Eye (tissue), 1 donor: ENCODE data around the gene C1orf35.
A peak's percentile ranks its signal among the peaks of the same experiment; 100 is the strongest.

Experiments used
- DNase-seq: peaks from one replicate; pipeline ENCODE4 v3.0.0-alpha.2; 2015

Gene C1orf35

GRCh38 chr1:228109073-228109961 lies 6.2 kb upstream of the C1orf35 start, which contains the start of gene MRPL55:
Gene MRPL55, minus strand, starts transcription at chr1:228109299. Its CDS starts 1,039 bp downstream, at chr1:228108260.
- peak; percentile 99 for DNase-seq

- DNase-seq: no peak
These were observed 5.6 kb upstream of the C1orf35 start for GRCh38 chr1:228108742-228109072.

GRCh38 chr1:228108055-228108690 lies 5.0 kb upstream of the C1orf35 start:
- DNase-seq: no peak

GRCh38 chr1:228107636-228108035 lies 4.5 kb upstream of the C1orf35 start:
- no peak for DNase-seq

DNA sequence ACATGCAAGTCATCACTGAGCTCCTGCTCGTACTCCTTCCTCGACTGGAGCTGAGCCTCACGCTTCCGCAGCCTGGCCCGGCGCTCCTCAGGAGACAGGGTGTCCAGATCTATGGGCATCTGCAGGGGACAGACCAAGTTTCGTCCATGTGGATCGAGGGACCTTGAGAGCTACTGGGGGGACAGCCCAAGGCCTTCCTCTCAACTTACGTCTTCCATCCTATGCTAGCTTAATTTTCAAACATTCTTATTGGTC lies 3.6 kb upstream of the C1orf35 start:
- no peak for DNase-seq

- no peak for DNase-seq
These were observed 3.1 kb upstream of the C1orf35 start for GRCh38 chr1:228105996-228106799.

GRCh38 chr1:228105270-228105995 lies 2.3 kb upstream of the C1orf35 start:
- DNase-seq: no peak

- DNase-seq: no peak
These were observed 1.6 kb upstream of the C1orf35 start for GRCh38 chr1:228104526-228105269.

- peak; percentile 58 for DNase-seq
These were observed 933 bp downstream of the C1orf35 start for GRCh38 chr1:228101994-228102790.

DNA sequence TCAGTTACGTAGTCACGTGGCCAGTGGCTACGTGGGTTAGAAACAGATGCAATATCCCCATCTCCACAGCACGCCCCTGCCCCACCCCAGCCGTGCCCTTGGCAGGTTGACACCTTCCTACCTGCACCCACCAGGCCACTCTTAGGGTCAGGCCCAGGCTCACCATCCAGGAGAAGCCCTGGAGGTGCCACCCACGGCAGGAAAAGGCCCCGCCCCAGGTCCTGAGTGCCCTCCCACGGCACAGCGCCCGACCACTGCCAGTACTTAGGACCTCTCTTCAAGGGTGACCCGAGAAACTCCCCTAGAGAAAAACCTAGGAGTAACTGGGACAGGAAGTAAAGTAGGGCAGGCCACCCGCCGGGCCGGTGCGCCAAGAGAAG lies 1.5 kb downstream of the C1orf35 start:
- no peak for DNase-seq

DNA sequence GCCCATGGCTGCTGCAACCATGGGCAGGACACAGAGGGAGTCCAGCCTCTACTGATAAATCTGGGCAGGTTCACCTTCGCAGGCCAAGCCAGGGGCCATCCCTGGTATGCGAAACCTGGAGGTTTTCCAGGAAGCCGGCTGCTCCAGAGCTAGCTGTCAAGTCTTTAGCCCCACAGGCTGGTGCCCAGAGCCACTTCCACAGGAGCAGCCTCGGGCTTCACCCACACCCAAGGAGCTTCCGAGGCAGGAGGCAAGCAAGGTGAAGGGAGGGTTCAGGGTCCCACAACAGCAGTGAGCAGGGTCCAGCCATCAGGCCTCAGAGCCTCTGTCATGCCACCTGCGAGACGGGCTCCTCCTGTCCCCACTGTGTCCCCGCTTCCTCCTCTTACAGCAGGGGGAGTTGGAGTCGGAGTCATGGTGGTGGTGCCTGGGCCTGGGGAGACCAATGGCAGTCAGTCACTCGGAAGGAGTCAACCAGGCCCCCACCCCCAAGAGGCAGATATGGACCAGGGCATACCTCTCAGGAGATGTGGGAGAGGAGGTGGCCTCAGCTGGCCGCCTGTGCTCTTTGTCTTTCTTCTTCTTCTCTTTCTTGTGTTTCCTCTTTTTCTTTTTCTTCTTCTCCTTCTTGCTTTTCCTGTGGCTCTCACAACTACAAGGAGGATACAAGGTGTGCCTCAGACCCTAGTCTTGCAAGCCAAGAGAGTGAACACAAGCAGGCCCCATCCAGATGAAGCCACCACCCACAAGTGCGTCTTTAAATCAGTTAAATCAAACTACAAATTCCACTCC lies 2.1 kb downstream of the C1orf35 start:
- DNase-seq: no peak

DNA sequence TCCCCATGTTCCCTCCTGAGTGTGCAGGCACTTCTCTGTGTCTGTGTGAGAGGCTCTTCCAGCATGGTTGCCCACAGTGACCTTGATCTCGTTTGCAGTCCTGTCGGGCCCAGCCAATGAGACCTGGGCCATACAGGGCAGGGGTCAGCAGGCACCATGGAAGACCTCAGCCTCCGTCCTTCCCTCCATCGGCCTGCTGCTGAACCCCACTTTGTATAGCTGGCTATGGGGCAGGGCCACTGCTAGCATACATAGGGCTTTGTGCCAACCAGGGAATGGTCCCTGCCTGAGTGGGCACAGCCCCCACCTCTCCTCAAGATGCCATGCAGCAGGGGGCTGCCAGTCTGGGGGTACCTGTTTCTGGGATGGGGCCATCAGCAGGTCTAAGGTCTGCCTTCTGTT lies 3.8 kb downstream of the C1orf35 start:
- no peak for DNase-seq

DNA sequence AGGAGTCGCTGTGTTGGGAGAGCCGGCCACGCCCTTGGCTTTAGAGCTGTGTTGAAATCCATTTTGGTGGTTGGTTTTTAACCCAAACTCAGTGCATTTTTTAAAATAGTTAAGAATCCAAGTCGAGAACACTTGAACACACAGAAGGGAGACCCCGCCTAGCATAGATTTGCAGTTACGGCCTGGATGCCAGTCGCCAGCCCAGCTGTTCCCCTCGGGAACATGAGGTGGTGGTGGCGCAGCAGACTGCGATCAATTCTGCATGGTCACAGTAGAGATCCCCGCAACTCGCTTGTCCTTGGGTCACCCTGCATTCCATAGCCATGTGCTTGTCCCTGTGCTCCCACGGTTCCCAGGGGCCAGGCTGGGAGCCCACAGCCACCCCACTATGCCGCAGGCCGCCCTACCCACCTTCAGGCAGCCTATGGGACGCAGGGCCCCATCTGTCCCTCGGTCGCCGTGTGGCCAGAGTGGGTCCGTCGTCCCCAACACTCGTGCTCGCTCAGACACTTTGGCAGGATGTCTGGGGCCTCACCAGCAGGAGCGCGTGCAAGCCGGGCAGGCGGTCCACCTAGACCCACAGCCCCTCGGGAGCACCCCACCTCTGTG lies 4.7 kb downstream of the C1orf35 start:
- no peak for DNase-seq

DNA sequence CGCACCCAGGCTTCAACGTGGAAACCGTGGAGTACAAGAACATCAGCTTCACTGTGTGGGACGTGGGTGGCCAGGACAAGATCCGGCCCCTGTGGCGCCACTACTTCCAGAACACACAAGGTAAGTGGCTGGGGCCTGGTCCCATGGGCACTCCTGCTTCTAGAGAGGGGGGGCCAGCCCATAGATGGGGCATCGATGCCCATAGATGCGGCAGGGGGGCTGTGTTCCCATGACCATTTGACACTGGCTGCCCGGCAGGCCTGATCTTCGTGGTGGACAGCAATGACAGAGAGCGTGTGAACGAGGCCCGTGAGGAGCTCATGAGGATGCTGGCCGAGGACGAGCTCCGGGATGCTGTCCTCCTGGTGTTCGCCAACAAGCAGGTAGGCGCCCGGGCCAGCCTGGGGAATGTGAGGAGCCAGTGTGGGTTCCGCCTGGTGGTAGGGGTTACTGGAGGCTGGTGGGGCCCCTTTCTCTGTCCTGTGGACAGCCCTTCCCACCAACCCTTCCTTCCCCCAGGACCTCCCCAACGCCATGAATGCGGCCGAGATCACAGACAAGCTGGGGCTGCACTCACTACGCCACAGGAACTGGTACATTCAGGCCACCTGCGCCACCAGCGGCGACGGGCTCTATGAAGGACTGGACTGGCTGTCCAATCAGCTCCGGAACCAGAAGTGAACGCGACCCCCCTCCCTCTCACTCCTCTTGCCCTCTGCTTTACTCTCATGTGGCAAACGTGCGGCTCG lies 5.6 kb downstream of the C1orf35 start:
- DNase-seq: no peak

GRCh38 chr1:228096416-228097332 lies 6.5 kb downstream of the C1orf35 start:
- no peak for DNase-seq

DNA sequence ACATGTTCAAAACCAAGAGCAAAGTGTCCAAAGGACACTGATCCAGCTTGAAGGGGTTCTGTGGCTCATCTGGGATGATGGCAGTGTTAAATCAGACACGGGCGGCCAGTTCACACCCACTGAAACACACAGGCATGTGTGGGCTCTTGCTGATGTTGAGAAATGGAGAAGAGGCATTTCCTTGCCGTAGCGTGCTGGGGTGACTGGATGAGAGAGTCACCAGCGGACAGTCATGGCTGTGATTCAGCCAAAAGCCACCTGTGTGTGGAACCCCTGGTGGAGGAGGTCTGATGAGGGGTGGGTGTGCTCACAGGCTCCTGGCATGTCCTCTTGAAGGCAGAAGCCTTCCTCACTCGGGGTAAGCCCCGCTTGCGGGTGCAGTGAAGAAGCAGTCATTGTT lies 7.2 kb downstream of the C1orf35 start:
- DNase-seq: no peak

GRCh38 chr1:228095161-228095560 lies 8.0 kb downstream of the C1orf35 start:
- DNase-seq: no peak

- no peak for DNase-seq
These were observed 8.6 kb downstream of the C1orf35 start for GRCh38 chr1:228094432-228095016.
